Esophagus squamous epithelium (tissue), 5 donors: Measurements from ENCODE around the gene KCTD13. TPM values are rescaled to one million over a fixed set of nuclear protein-coding genes. Genes with fewer than 3 reads are reported as not detected.

Experiments
- DNase-seq: peaks from one replicate; lab custom pipeline; 2025; lab: John Stamatoyannopoulos, UW
- H3K27ac ChIP-seq, 4 donors: fragments of 200-600 bp; sonication (generic); one replicate each; pipeline ENCODE4 v1.5.1; 2016 to 2019; ENCODE audit warnings: mild to moderate bottlenecking in 1 of 4
- H3K27me3 ChIP-seq, 4 donors: fragments of 200-600 bp; sonication (generic); 1 replicate in 3 of 4; 2 replicates in 1 of 4; pipeline versions ENCODE4 v1.5.1 to v1.6.0; 2017 to 2021; ENCODE audit warnings: antibody characterized with exemption in 1 of 4
- H3K36me3 ChIP-seq, 3 donors: fragments of 200-600 bp; sonication (generic); one replicate each; pipeline ENCODE4 v1.5.1; 2016 to 2019
- H3K4me1 ChIP-seq, 3 donors: fragments of 200-600 bp; sonication (generic); one replicate each; pipeline ENCODE4 v1.5.1; 2017 to 2019
- H3K4me3 ChIP-seq, 4 donors: fragments of 200-600 bp; sonication (generic); 1 replicate in 3 of 4; 2 replicates in 1 of 4; pipeline ENCODE4 v1.5.1; 2016 to 2019; ENCODE audit warnings: mild to moderate bottlenecking in 2 of 4, moderate library complexity in 1 of 4
- H3K9me3 ChIP-seq, 3 donors: fragments of 200-600 bp; sonication (generic); one replicate each; pipeline ENCODE4 v1.5.1; 2016 to 2019
- POLR2A ChIP-seq, 4 donors: fragments of 450-650 bp; IDR thresholded peaks; one replicate each; pipeline ENCODE4 v1.6.1; 2017; ENCODE audit warnings: antibody characterized with exemption in 4 of 4, mild to moderate bottlenecking in 4 of 4, moderate library complexity in 3 of 4
- whole genome bisulfite sequencing, 2 donors: methylation state at CpG; one replicate each; pipeline ENCODE4 v1.1.5; 2018; 5-methylcytosine and 5-hydroxymethylcytosine counted together
- intact Hi-C: fragments of 100-400 bp; cut with DNase I; formaldehyde crosslinking; loops from one replicate; pipeline ENCODE4 v1.15.0; 2022
- total RNA-seq, 4 donors: library from RNA; depleted of rRNA; stranded (reverse); fragments of >200 nt; gene quantifications; one replicate each; pipeline ENCODE4 v1.1.0, GENCODE V29; 2016
- TF ChIP-seq, protein P1 (sequence below), 6 experiments: fragments of 450-650 bp in 4 of 6; fragments of 200-600 bp in 2 of 6; sonication (generic) in 2 of 6; IDR thresholded peaks; one replicate each; pipeline ENCODE4 v1.5.1; 2016 to 2019; ENCODE audit warnings: antibody characterized with exemption in 6 of 6, mild to moderate bottlenecking in 4 of 6, moderate library complexity in 4 of 6
- donor health status: DM: yes; HTN: yes; CAD: no.

KCTD13 gene
- total RNA-seq, 4 donors from 2014 or later = 8.4 to 17.2 (median 13.9) TPM

DNA sequence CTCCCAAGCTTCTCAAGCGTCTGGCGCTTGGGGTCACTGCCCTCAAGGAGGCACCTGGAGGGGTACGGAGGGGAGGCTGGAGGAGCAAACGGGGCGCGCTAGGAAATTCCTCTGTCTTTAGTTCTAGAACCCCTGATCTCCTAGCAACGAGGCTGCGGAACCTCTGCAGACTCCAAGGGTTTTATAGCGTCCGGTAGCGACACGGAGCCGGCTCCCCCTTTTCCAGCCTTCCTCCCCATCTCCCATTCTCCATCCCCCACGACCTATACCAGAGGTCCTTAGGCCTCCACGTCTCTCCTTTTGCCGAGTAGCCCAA lies 62.4 kb downstream of the KCTD13 start:
- DNase-seq = no peak
- peak overlapping the region; percentile 87 to 96 (median 93) for H3K27ac ChIP-seq
- TF ChIP-seq POLR2A (IDR thresholded peaks at IDR 0.05) = no peak
- TF ChIP-seq, protein P1, sequence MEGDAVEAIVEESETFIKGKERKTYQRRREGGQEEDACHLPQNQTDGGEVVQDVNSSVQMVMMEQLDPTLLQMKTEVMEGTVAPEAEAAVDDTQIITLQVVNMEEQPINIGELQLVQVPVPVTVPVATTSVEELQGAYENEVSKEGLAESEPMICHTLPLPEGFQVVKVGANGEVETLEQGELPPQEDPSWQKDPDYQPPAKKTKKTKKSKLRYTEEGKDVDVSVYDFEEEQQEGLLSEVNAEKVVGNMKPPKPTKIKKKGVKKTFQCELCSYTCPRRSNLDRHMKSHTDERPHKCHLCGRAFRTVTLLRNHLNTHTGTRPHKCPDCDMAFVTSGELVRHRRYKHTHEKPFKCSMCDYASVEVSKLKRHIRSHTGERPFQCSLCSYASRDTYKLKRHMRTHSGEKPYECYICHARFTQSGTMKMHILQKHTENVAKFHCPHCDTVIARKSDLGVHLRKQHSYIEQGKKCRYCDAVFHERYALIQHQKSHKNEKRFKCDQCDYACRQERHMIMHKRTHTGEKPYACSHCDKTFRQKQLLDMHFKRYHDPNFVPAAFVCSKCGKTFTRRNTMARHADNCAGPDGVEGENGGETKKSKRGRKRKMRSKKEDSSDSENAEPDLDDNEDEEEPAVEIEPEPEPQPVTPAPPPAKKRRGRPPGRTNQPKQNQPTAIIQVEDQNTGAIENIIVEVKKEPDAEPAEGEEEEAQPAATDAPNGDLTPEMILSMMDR (IDR thresholded peaks at IDR 0.05) = no peak
- peak overlapping the region; percentile 63 to 98 (median 91) for H3K4me3 ChIP-seq
- intact Hi-C loops = no loop called here
- H3K9me3 ChIP-seq = no peaks in the 10 kb centered on the region
- 48 to 75% methylated on average over 8 to 10 of the region's 16 CpGs for WGBS, 2 donors
- peaks cover 16 to 32% (median 20%) of the 10 kb centered on the region in 3 donors for H3K4me1 ChIP-seq
- peaks cover 18 to 27% (median 22%) of the 10 kb centered on the region in 3 donors for H3K36me3 ChIP-seq
- H3K27me3 ChIP-seq = no peaks in the 10 kb centered on the region

DNA sequence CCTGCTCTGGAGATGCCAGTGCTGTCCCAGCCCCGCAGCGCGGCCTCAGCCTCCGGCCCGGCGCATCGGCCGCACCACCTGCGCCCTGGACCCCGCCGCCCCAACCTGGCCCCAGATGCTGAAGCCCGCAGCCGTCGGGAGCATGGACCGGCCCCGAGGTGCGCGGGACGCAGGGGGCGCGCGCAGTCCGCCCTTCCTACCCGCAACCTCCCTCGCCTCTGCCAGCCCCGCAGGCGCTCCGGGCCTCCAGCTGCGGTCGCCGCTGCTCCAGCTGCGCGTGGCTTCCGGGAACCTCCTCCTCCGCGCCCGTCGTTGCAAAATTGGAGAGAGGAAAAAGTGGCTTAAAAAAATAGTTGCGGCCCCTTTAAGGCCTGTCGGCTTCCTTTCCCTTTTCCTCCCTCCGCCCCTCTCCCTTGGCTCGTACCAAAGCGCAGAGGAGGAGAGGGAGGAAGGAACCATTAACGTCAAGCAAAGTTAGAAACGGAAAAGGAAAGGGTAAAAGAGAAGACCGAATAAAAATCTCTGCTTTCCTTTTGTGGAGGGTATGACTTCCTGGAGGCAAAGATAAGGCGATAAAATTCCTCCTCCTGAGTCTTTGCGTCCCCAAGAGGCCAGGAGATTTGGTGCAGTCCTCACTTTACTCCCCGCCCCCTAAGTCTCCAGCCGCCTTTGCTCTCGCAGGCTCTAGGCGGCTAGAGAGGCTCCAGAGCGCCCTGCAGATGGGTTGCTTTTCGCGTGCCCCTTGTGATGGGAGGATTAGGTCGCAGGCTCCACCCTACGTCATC lies 63.0 kb downstream of the KCTD13 start, which contains the start of gene CDIPT:
TSS of gene CDIPT (minus strand) at position 343 of the 785 bp plus-strand sequence. CDS start 369 bp downstream, outside the sequence.
- Histone ChIP-seq H3K9me3 (no peaks in the 10 kb centered on the region), H3K27me3 (no peaks in the 10 kb centered on the region), H3K36me3 (peaks cover 19 to 33% (median 22%) of the 10 kb centered on the region in 3 donors), H3K4me3 (peak within 1 kb of the TSS; percentile 63 to 98 (median 91)), H3K27ac (peak within 1 kb of the TSS; percentile 87 to 96 (median 93)), H3K4me1 (peaks cover 16 to 32% (median 20%) of the 10 kb centered on the region in 3 donors)
- TF ChIP-seq POLR2A (IDR thresholded peaks at IDR 0.05) = peak in 1 of 4 donors; percentile 48
- TF ChIP-seq, protein P1 (IDR thresholded peaks at IDR 0.05) = peak in 5 of 6 experiments; percentile 35 to 58 (median 55)
- 0% methylated on average over 7 to 12 of the region's 57 CpGs for WGBS, 2 donors
- intact Hi-C loops = no loop called here
- peak; percentile 60 for DNase-seq

DNA sequence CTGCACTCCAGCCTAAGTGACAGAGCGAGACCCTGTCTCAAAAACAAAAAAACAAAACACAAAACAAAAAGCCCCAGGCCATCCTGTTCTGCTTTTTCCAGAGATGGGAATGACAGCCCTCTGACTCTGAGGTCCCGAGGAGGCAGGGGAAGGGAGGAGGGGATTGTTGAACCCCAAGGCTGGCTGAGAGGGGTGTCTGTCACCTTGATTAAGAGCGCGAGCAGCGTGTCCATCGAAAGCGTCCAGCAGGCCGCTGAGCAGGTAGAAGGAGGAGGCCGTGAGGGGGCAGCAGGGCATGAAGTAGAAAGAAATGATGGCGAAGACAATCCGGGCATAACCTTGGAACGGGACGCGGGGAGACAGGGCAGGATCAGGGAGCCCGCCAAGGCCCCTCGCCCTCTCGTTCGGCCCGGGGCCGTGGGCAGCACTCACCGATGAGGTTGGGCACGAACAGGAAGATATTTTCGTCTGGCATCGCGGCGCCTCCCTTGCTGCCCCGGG lies 63.6 kb downstream of the KCTD13 start:
- Histone ChIP-seq H3K27ac (peak overlapping the region; percentile 87 to 96 (median 93)), H3K27me3 (no peaks in the 10 kb centered on the region), H3K36me3 (peaks cover 19 to 33% (median 22%) of the 10 kb centered on the region in 3 donors), H3K4me3 (peak overlapping the region; percentile 63 to 98 (median 91)), H3K4me1 (peaks cover 16 to 32% (median 20%) of the 10 kb centered on the region in 3 donors), H3K9me3 (no peaks in the 10 kb centered on the region)
- DNase-seq = no peak
- WGBS, 2 donors = 1 to 3% methylated on average over 18 to 19 of the region's 27 CpGs
- intact Hi-C loops = no loop called here
- TF ChIP-seq, protein P1 (IDR thresholded peaks at IDR 0.05) = no peak
- TF ChIP-seq POLR2A (IDR thresholded peaks at IDR 0.05) = no peak

- Histone ChIP-seq H3K27me3 (no peaks in the 10 kb centered on the region), H3K27ac (no peak overlapping the region), H3K4me1 (peaks cover 16 to 32% (median 20%) of the 10 kb centered on the region in 3 donors), H3K4me3 (no peak overlapping the region), H3K9me3 (no peaks in the 10 kb centered on the region), H3K36me3 (peaks cover 19 to 33% (median 22%) of the 10 kb centered on the region in 3 donors)
- 91 to 98% methylated on average over 9 of the region's 9 CpGs for WGBS, 2 donors
- DNase-seq = no peak
- TF ChIP-seq, protein P1 (IDR thresholded peaks at IDR 0.05) = no peak
- TF ChIP-seq POLR2A (IDR thresholded peaks at IDR 0.05) = no peak
- intact Hi-C loops = no loop called here
Observed at GRCh38 chr16:29860218-29860617, 65.8 kb downstream of the KCTD13 start.

DNA sequence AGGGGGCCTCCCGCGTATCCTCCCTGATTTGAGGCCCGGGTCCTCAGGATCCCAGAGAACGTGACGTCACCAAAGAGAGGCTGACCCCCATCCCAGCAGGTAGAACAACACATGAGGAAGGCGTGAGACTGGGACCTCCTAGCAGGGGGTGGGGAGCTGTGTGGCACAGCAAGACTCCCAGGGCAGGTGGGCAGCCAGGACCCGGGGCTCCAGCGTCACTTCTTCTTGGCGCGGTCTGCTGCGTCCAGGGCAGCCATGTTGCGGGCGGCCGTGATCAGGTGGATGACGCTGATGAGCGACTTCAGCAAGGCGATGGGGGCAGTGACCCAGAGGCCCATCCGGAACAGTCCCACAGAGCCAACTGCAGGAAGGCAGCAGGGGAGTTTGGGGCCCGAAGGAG lies 67.1 kb downstream of the KCTD13 start:
- 80 to 90% methylated on average over 2 to 14 of the region's 19 CpGs for WGBS, 2 donors
- DNase-seq = no peak
- Histone ChIP-seq H3K4me1 (peaks cover 16 to 32% (median 19%) of the 10 kb centered on the region in 3 donors), H3K4me3 (no peak overlapping the region), H3K27me3 (no peaks in the 10 kb centered on the region), H3K27ac (no peak overlapping the region), H3K9me3 (no peaks in the 10 kb centered on the region), H3K36me3 (peaks cover 19 to 33% (median 22%) of the 10 kb centered on the region in 3 donors)
- intact Hi-C loops = no loop called here
- TF ChIP-seq, protein P1 (IDR thresholded peaks at IDR 0.05) = no peak
- no peak for TF ChIP-seq POLR2A (IDR thresholded peaks at IDR 0.05)
